HG02642 (cell line): ENCODE results near the gene DHPS.

ENCODE experiments used
- ATAC-seq: cut with Tn5 transposase; IDR thresholded peaks from one replicate; pipeline ENCODE4 v1.9.1; 2021; ENCODE audit warnings: mild to moderate bottlenecking; ENCODE audit not compliant: unreplicated experiment, poor library complexity

DHPS gene

GRCh38 chr19:12676384-12676792 is 5.3 kb downstream of the DHPS start:
- no peak for ATAC-seq

- ATAC-seq, result no peak
These were observed 5.7 kb downstream of the DHPS start for GRCh38 chr19:12675940-12676339.

GRCh38 chr19:12675399-12675798 is 6.3 kb downstream of the DHPS start:
- no peak for ATAC-seq

GRCh38 chr19:12672744-12673143 is 8.9 kb downstream of the DHPS start:
- no peak for ATAC-seq

GRCh38 chr19:12670159-12670928 is 11.3 kb downstream of the DHPS start:
- no peak for ATAC-seq

GRCh38 chr19:12669270-12670158 is 12.2 kb downstream of the DHPS start:
- no peak for ATAC-seq

- no peak for ATAC-seq
These were observed 12.8 kb downstream of the DHPS start for GRCh38 chr19:12668932-12669269.

- ATAC-seq, result no peak
These were observed 13.3 kb downstream of the DHPS start for GRCh38 chr19:12668346-12668745.

- no peak for ATAC-seq
These were observed 13.9 kb downstream of the DHPS start for GRCh38 chr19:12667731-12668302.

GRCh38 chr19:12666265-12667048 is 15.2 kb downstream of the DHPS start, which contains the start of the genes MAN2B1 and WDR83:
MAN2B1 (minus strand) TSS chr19:12666742; CDS start chr19:12666701, 41 bp downstream.
WDR83 (plus strand) TSS chr19:12666807; CDS start chr19:12669791, 2,984 bp downstream.
- peak; percentile 51 for ATAC-seq

GRCh38 chr19:12665671-12666264 is 15.9 kb downstream of the DHPS start:
- no peak for ATAC-seq

GRCh38 chr19:12665281-12665573 is 16.5 kb downstream of the DHPS start:
- ATAC-seq, result no peak

GRCh38 chr19:12664406-12665280 is 17.0 kb downstream of the DHPS start:
- no peak for ATAC-seq

GRCh38 chr19:12660980-12661379 is 20.7 kb downstream of the DHPS start:
- no peak for ATAC-seq

GRCh38 chr19:12657966-12658365 is 23.7 kb downstream of the DHPS start:
- ATAC-seq, result no peak

- ATAC-seq, result no peak
These were observed 24.6 kb downstream of the DHPS start for GRCh38 chr19:12656899-12657571.

- no peak for ATAC-seq
These were observed 26.1 kb downstream of the DHPS start for GRCh38 chr19:12655546-12655945.

- ATAC-seq, result no peak
These were observed 29.5 kb downstream of the DHPS start for GRCh38 chr19:12652219-12652618.

GRCh38 chr19:12649941-12650340 is 31.7 kb downstream of the DHPS start:
- no peak for ATAC-seq
